SK-N-SH treated with all-trans-retinoic acid at 6 μM for 48 hours (cell line): ENCODE data around the gene LHX6.

Source experiments
- ATAC-seq: fragments of 200-7000 bp; cut with Tn5 transposase; 3 replicates; pipeline ENCODE4 v1.9.1; 2020; ENCODE audit warnings: mild to moderate bottlenecking, moderate library complexity
- ARNTL ChIP-seq: fragments of 450-650 bp; formaldehyde crosslinking; IDR thresholded peaks from 2 replicates; pipeline ENCODE4 v1.5.0; 2020; ENCODE audit warnings: low read depth, mild to moderate bottlenecking, moderate library complexity, borderline replicate concordance
- BACH2 ChIP-seq: fragments of 250-450 bp; sonication (Bioruptor Pico); IDR thresholded peaks from 2 replicates; pipeline ENCODE4 v1.9.0; 2021; ENCODE audit warnings: mild to moderate bottlenecking, borderline replicate concordance
- CREB5 ChIP-seq: fragments of 250-450 bp; sonication (Bioruptor Pico); IDR thresholded peaks from 2 replicates; pipeline ENCODE4 v1.5.1; 2020; ENCODE audit warnings: low read depth, mild to moderate bottlenecking, moderate library complexity
- CSDC2 ChIP-seq: fragments of 250-450 bp; sonication (Bioruptor Pico); IDR thresholded peaks from 2 replicates; pipeline ENCODE4 v1.5.0; 2020; ENCODE audit warnings: mild to moderate bottlenecking, moderate library complexity
- ESRRG ChIP-seq: fragments of 250-450 bp; sonication (Bioruptor Pico); IDR thresholded peaks from 2 replicates; pipeline ENCODE4 v1.6.1; 2021; ENCODE audit warnings: mild to moderate bottlenecking
- GLIS3 ChIP-seq: fragments of 250-450 bp; sonication (Bioruptor Pico); IDR thresholded peaks from 2 replicates; pipeline ENCODE4 v1.5.0; 2020; ENCODE audit warnings: mild to moderate bottlenecking, moderate library complexity
- ISL1 ChIP-seq: fragments of 250-450 bp; sonication (Bioruptor Pico); IDR thresholded peaks from 2 replicates; pipeline ENCODE4 v2.1.2; 2022; ENCODE audit warnings: mild to moderate bottlenecking, moderate library complexity
- OSR1 ChIP-seq: fragments of 250-450 bp; sonication (Bioruptor Pico); IDR thresholded peaks from 2 replicates; pipeline ENCODE4 v1.8.0; 2022; ENCODE audit warnings: moderate library complexity, mild to moderate bottlenecking, inconsistent platforms
- PATZ1 ChIP-seq: fragments of 250-450 bp; sonication (Bioruptor Pico); IDR thresholded peaks from 2 replicates; pipeline ENCODE4 v1.8.0; 2020; ENCODE audit warnings: mild to moderate bottlenecking, moderate library complexity, borderline replicate concordance
- POU6F1 ChIP-seq: fragments of 250-450 bp; sonication (Bioruptor Pico); IDR thresholded peaks from 2 replicates; pipeline ENCODE4 v1.8.0; 2021; ENCODE audit warnings: low read depth, mild to moderate bottlenecking, moderate library complexity, borderline replicate concordance
- PPARA ChIP-seq: fragments of 250-450 bp; sonication (Bioruptor Pico); IDR thresholded peaks from 2 replicates; pipeline ENCODE4 v1.5.0; 2020; ENCODE audit warnings: mild to moderate bottlenecking, borderline replicate concordance
- RARB ChIP-seq: fragments of 250-450 bp; sonication (Bioruptor Pico); IDR thresholded peaks from 2 replicates; pipeline ENCODE4 v1.8.0; 2021; ENCODE audit warnings: mild to moderate bottlenecking, moderate library complexity
- TCF4 ChIP-seq: fragments of 250-450 bp; sonication (Bioruptor Pico); IDR thresholded peaks from 2 replicates; pipeline ENCODE4 v1.8.0; 2021; ENCODE audit warnings: mild to moderate bottlenecking, moderate library complexity, borderline replicate concordance
- TOX ChIP-seq: fragments of 250-450 bp; sonication (Bioruptor Pico); IDR thresholded peaks from 2 replicates; pipeline ENCODE4 v1.8.0; 2021; ENCODE audit warnings: mild to moderate bottlenecking, moderate library complexity, borderline replicate concordance
- TSHZ2 ChIP-seq: fragments of 250-450 bp; sonication (Bioruptor Pico); IDR thresholded peaks from 2 replicates; pipeline ENCODE4 v1.5.0; 2020; ENCODE audit warnings: mild to moderate bottlenecking, moderate library complexity
- ZC3H10 ChIP-seq: fragments of 250-450 bp; sonication (Bioruptor Pico); IDR thresholded peaks from 2 replicates; pipeline ENCODE4 v1.5.1; 2021; ENCODE audit warnings: mild to moderate bottlenecking, moderate library complexity
- ZFP3 ChIP-seq: fragments of 250-450 bp; sonication (Bioruptor Pico); IDR thresholded peaks from 2 replicates; pipeline ENCODE4 v1.5.0; 2020; ENCODE audit warnings: mild to moderate bottlenecking, moderate library complexity
- ZFP30 ChIP-seq: fragments of 450-650 bp; formaldehyde crosslinking; IDR thresholded peaks from 2 replicates; pipeline ENCODE4 v1.5.0; 2022; ENCODE audit warnings: mild to moderate bottlenecking, moderate library complexity
- ZNF565 ChIP-seq: fragments of 450-650 bp; formaldehyde crosslinking; conservative IDR thresholded peaks from 2 replicates; pipeline ENCODE4 v1.5.0; 2020; ENCODE audit warnings: low read depth, mild to moderate bottlenecking, moderate library complexity
- ZNF70 ChIP-seq: fragments of 450-650 bp; formaldehyde crosslinking; IDR thresholded peaks from 2 replicates; pipeline ENCODE4 v1.5.0; 2020; ENCODE audit warnings: mild to moderate bottlenecking, moderate library complexity
- ZNF8 ChIP-seq: fragments of 450-650 bp; formaldehyde crosslinking; IDR thresholded peaks from 2 replicates; pipeline ENCODE4 v1.5.0; 2020; ENCODE audit warnings: mild to moderate bottlenecking, moderate library complexity

LHX6 gene

GRCh38 chr9:122188369-122188768, 40.4 kb downstream of the LHX6 start (continued):
- no peak for TF ChIP-seq CREB5
- TF ChIP-seq PATZ1 (CRISPR knock-in tag): no peak
- no peak for TF ChIP-seq OSR1
- TF ChIP-seq ISL1: no peak
- no peak for TF ChIP-seq ZNF70 (CRISPR knock-in tag)
- no peak for TF ChIP-seq CSDC2 (CRISPR knock-in tag)
- no peak for TF ChIP-seq ZNF8 (CRISPR knock-in tag)
- TF ChIP-seq GLIS3 (CRISPR knock-in tag): no peak
- no peak for TF ChIP-seq ARNTL (CRISPR knock-in tag)
- no peak for TF ChIP-seq RARB (CRISPR knock-in tag)
- no peak for TF ChIP-seq ZFP30 (CRISPR knock-in tag)

GRCh38 chr9:122186777-122187470, 41.8 kb downstream of the LHX6 start:
- TF ChIP-seq ZC3H10 (CRISPR knock-in tag): no peak
- no peak for TF ChIP-seq POU6F1 (CRISPR knock-in tag)
- TF ChIP-seq CREB5: no peak
- TF ChIP-seq CSDC2 (CRISPR knock-in tag): no peak
- no peak for TF ChIP-seq PPARA
- no peak for TF ChIP-seq RARB (CRISPR knock-in tag)
- no peak for TF ChIP-seq ARNTL (CRISPR knock-in tag)
- TF ChIP-seq ZNF565 (CRISPR knock-in tag): no peak
- no peak for TF ChIP-seq TCF4 (CRISPR knock-in tag)
- no peak for TF ChIP-seq ZFP3 (CRISPR knock-in tag)
- TF ChIP-seq ESRRG (CRISPR knock-in tag): no peak
- no peak for TF ChIP-seq TOX (CRISPR knock-in tag)
- ATAC-seq: peak; percentile 48; the same call in 2 of the 3 replicates

GRCh38 chr9:122186301-122186700, 42.5 kb downstream of the LHX6 start:
- ATAC-seq: peak; percentile 41; the same call in 2 of the 3 replicates

More at GRCh38 chr9:122186301-122186700, 42.5 kb downstream of the LHX6 start:
- TF ChIP-seq BACH2 (CRISPR knock-in tag) (no peak), TSHZ2 (CRISPR knock-in tag) (no peak), PATZ1 (CRISPR knock-in tag) (no peak), ISL1 (no peak), ZFP3 (CRISPR knock-in tag) (no peak), OSR1 (no peak), TCF4 (CRISPR knock-in tag) (no peak), ZFP30 (CRISPR knock-in tag) (no peak)
